NK-92 (cell line): ENCODE data around the gene DYNLT2B.
"Not testable (repeated sequence)": the region's sequence is repeated elsewhere in the genome, so short reads cannot be mapped to it uniquely, and the experiment has no call there.

Experiments used
- DNase-seq: peaks from one replicate; lab custom pipeline; 2025; ENCODE audit not compliant: unreplicated experiment; lab: John Stamatoyannopoulos, UW

DYNLT2B gene

DNA sequence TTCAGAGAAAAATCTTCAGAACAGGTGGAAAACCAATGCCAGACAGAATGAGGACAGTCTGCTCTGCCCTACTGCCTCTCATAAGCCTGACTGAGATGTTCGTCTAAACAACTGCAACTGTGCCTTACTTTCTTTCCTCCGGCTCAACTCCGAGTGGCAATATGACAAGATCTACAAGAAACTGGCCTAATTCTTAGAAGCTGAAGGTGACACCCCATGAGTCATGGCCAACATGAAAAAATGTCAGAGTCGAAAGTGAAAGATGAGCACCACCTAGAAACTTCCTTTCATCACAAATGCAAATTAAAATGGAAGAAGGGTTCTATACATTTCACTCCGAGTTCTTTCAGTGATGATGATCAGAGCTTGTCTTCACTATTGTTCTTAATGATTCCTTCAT, 43.5 kb downstream of the DYNLT2B start:
- DNase-seq, result no peak

DNA sequence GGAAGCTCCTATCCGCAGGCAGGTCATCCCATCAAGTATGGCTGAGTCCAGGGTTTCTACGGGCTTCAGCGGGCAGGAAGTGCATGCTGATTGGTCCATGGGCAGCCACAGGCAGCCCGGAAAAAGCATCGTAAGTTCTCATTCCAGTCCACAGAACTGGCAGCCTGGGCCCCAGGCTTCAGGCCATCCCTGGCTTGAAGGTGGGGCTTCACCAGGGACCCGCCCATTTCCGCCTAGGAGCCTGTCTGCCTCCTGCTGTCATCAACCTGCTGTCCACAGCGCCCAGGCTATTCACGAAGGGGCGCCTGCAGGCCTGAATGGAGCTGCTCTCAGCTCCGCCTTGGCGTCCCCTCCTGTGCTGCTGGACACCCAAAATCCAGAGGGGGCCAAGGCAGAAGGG, 44.4 kb downstream of the DYNLT2B start:
- DNase-seq, result no peak

DNA sequence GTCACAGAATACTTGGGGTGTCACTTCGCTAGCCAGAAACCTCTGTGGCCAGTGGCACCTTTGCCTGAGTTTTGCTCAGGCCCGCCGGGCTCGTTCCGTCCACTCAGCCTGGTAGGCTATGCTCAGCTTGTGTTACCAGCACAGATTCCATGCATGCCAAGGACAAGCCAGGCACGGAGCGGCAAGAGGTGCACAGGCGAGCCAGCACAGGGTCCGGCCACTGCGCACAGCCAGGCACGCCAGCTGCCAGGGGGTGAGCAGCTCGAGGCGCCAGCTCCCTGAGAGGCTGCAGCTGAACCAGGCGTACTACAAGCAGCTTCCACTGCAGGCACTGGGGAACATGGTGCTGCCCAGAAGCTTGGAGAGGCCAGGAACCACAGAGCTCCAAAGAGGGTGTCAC, 45.2 kb downstream of the DYNLT2B start:
- DNase-seq, result no peak

DNA sequence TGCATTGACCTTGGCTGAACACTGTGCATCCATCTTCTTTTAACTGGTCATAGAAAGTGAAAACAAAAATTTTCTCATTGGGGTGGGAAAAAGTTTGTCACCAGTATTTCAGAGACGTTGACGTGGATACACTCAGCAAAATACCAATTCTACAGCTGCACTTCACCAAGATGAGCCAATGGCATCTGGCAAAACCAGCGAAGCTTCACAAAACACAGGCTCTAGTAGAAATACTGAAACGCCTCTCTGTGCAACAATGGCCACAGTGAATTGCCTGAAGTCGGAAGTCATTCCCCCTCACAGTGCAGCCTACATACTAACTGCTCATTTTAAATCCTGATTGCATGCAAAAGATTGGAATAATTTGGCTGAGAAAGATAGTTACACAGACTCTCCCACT, 47.5 kb downstream of the DYNLT2B start:
- no peak for DNase-seq

DNA sequence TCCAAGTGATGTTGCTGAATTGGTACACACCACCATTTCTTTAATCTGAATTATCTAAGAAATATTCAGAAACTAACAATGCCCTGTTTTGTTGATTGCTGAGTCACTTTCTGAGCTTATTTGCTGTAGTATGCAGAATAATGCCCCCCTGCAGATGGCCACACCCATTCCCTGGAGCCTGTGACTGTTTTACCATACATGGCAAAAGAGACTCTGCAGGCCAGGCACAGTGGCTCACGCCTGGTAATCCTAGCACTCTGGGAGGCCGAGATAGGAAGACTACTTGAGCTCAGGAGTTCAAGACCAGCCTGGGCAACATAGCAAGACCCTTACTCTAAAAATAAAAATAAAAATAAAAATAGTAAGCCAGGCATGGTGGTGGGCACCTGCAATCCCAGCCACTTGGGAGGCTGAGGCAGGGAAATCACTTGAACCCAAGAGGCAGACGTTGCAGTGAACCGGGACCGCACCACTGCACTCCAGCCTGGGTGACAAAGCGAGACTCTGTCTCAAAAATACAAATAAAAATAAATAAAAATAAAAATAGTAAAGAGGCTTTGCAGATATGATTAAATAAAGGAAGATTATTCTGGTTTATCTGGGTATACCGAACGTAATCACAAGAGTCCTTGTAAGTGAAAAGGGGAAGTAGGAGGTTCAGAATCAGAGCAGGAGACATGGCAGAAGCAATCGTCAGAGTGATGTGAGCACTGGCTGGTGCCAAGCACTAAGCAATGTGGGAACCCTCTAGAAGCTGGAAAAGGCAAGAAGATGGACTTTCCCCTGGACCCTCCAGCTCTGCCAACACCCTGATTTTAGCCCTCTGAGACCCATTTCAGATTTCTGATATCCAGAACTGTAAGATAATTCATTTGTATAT, 49.5 kb downstream of the DYNLT2B start:
- DNase-seq, result no peak

DNA sequence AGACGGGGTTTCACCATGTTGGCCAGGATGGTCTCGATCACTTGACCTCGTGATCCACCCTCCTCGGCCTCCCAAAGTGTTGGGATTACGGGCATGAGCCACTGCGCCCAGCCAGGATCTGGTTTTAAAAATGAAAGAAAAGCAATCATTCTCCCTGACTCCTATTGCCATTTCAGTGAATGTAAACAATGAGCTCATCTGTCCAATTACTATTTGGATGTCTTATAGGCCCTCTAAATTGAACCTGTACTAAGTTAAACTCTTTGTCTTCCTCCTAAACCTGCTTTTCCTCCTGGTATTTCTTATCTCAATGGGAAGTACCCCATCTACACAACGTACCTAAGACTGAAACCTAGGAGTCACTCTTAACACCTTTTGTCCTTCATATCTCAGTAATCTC, 54.2 kb downstream of the DYNLT2B start:
- no peak for DNase-seq

DNA sequence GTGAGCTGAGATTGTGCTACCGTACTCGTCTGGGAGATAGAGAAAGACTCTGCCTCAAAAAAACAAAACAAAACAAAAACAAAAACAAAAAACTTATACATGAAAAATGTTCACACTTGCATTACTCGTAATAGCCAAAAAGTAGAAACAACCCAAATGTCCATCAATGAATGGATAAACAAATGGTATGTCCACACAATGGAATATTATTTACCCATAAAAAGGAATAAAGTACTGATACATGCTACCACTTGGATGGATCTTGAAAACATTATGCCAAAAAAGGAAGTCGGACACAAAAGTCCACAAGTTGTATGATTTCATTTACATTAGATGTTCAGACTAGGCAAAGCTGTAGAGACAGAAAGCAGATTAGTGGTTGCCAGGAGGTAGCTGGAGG, 57.3 kb downstream of the DYNLT2B start:
- no peak for DNase-seq

DNA sequence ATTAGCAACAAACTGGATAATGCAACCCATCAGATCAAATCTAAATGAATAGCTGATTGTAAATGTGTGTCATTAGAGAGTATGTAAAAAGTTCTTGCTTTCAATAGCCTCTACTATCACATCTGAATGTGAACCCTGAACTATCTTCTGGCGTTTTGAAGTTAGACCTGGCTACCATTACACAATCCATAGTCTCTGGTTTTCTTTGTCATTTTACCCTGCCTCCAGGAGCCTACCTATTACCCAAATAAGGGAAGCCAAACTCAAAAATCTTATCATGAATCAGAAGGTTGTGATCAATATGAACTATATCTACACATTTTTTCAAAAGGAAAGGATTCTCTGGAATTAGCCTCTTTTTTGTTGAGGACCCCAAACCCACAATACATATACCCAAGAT, 62.3 kb downstream of the DYNLT2B start:
- DNase-seq, result no peak

DNA sequence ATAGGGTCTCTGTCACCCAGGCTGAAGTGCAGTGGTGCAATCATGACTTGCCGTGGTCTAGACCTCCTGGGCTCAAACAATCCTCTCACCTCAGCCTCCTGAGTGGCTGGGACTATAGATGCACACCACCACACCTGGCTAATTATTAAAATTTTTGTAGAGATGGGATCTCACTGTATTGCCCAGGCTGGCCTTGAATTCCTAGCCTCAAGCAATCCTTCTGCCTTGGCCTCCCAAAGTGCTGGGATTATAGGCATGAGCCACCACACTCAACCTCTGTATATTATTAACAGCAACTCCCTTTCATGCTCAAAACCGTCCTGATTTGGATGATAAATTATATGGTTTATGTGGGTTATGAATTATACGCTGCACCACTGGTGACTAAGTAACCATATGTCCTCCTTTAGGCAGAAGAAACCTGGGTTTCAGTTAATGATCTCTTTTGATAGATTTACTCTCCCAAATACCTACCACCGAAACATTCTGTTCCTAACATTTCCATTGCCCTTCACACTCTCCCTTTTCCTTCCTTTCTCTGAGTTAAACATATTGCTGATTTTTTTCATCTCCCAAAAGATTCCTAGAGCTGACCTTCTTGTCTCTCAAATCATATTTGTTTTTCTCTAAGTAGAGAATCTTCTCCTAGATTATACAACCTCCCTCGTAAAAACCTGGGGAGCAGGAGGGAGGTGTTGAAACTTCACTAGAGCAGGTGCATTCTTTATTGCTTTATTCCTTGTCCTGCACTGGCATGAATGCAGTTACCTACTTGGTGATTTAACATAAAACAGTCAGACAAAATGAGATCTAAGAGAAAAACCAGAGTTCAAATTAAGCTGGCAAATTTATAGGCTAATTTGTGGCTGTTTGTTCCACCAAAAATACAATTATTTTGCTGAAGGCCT, 63.4 kb downstream of the DYNLT2B start:
- DNase-seq, result no peak

DNA sequence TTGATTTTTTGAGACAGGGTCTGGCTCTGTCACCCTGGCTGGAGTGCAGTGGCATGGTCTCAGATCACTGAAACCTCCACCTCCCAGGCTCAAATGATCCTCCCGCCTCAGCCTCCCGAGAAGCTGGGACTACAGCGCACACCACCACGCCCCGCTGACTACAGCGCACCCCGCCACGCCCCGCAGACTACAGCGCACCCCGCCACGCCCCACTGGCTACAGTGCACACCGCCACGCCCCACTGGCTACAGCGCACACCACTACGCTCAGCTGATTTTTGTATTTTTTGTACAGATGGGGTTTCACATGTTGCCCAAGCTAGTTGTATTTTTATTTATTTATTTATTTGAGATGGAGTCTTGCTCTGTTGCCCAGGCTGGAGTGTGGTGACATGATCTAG, 66.1 kb downstream of the DYNLT2B start:
- DNase-seq, result no peak

DNA sequence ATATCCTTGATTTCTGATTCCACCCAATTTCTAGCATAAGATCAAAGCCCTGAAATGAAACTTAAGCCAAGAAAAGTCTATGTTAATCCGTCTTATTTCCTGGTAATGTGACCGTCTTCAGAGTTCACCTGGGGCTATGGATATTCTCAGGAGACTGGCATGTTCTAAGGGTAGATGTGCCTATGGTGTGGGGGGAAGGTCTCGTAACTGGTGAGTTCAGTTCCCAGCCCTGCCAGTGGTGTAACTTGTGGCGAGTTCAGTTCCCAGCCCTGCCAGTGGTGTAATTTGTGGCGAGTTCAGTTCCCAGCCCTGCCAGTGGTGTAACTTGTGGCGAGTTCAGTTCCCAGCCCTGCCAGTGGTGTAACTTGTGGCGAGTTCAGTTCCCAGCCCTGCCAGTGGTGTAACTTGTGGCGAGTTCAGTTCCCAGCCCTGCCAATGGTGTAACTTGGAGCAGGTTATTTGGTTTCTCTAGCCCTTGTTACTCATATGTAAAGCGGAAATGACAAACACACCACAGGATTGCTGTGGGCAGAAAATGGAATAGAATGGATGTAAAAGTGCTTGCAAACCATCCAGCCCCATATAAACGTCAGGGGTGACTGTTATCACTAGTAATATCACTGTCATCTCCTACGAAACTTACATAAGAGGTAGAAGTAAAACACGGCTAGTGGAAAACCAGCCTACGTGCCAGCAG, 71.3 kb downstream of the DYNLT2B start:
- DNase-seq, result no peak

DNA sequence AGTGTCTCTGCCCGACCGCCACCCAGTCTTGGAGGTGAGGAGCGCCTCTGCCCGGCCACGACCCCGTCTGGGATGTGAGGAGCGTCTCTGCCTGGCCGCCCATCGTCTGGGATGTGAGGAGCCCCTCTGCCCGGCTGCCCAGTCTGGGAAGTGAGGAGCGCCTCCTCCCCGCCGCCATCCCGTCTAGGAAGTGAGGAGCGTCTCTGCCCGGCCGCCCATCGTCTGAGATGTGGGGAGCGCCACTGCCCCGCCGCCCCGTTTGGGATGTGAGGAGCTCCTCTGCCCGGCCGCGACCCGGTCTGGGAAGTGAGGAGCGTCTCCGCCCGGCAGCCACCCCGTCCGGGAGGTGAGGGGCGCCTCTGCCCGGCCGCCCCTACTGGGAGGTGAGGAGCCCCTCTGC, 73.9 kb downstream of the DYNLT2B start:
- not testable (repeated sequence) for DNase-seq

DNA sequence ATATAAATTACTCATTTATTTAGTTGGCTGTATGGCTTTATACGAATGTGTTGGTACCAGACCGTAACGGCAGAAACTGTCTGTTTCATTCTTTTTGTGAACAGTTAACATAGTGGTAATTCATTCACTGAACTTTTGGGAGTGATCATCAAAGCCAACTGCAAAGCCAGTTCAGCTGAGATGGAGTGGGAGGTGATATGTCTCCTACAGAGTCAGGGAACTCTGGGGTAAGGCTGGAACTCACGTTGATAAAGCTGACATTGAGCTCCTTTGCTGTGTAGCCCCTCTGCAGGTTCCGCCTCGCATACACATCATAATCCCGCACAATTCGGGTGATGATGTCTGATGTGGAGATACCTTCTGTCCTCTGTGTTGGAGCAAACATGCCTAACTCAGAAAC, 76.3 kb downstream of the DYNLT2B start:
- no peak for DNase-seq
